Superior temporal gyrus (tissue), 1 donor: Measurements from ENCODE around the gene ASCC1.

Experiments
- DNase-seq: peaks from one replicate; pipeline ENCODE4 v3.0.0-alpha.2; 2016; ENCODE audit errors: extremely low spot score

The ASCC1 gene, protein sequence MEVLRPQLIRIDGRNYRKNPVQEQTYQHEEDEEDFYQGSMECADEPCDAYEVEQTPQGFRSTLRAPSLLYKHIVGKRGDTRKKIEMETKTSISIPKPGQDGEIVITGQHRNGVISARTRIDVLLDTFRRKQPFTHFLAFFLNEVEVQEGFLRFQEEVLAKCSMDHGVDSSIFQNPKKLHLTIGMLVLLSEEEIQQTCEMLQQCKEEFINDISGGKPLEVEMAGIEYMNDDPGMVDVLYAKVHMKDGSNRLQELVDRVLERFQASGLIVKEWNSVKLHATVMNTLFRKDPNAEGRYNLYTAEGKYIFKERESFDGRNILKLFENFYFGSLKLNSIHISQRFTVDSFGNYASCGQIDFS

DNA sequence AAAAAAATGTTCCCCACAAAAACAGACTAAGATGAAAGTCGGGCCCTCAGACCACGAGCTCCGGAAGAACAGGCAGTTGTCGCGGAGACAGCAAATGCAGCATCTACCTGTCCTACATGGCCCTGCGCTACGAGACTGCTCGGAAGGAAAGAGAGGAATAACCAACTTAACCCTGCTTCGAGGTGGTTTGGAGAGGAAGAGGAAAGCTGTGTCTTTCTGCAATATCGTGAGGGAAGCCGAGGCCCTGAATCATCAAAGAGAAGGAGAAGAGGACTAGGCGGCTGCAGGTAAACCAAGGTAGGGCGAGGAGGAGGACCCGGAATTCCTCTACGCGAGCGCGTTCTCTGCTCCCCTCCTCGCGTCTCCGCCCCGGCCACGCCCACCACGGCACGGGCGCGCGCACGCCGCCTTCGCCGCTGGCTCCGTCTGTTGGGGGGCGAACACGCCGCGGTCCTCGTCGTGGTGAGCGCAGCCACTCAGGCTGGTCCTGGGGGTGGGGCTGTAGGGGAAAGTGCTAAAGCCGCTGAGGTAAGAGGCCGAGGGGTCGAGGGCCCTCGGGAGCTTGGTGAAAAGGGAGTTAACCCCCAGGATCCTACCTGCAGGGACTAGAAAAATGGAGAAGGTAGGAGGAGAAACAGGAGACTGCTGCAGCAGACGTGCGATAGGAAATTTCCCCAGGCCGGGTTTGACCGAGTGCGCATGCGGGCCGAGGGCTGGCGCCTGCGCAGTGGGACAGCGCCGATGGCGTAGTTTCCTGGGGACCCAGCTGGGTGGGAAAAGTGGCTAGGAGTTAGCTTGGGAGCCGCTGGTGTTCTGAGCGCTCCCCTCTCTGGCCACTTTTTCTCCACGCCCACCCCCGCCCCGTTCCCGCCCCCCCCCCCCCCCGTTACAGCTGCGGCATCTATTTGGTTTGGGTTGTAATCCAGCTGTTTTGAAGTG is at the start of gene ASCC1, which contains the start of gene ANAPC16:
Gene ASCC1 (minus strand): TSS at position 666 of the 939 bp plus-strand sequence. CDS start 2,978 bp downstream, outside the sequence.
Gene ANAPC16 (plus strand): TSS at position 402 of the 939 bp plus-strand sequence. CDS start 7,903 bp downstream, outside the sequence.
- DNase-seq: peak; percentile 96

DNA sequence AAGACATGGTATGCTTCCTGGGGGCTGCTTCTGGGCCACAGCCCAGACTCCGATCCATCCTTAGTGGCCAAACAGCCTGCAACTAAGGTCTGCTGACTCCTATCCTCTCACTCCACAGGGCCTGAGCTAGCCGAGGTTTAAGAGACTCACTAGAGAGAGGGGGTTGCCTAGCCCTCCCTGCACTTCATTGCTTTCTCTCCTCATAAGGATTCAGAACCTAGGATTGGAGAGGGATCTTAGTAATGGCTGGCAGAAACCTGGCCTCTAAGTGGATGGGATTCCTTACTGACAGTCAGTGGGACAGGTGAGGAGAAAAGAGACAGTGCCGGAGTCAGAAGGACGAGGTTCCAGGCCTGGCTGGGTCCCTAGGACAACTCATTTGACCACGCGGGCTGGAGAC is 49.4 kb upstream of the ASCC1 start:
- no peak for DNase-seq

GRCh38 chr10:72264536-72264935 is 48.5 kb upstream of the ASCC1 start:
- no peak for DNase-seq

GRCh38 chr10:72263613-72264241 is 47.7 kb upstream of the ASCC1 start:
- DNase-seq: no peak

DNA sequence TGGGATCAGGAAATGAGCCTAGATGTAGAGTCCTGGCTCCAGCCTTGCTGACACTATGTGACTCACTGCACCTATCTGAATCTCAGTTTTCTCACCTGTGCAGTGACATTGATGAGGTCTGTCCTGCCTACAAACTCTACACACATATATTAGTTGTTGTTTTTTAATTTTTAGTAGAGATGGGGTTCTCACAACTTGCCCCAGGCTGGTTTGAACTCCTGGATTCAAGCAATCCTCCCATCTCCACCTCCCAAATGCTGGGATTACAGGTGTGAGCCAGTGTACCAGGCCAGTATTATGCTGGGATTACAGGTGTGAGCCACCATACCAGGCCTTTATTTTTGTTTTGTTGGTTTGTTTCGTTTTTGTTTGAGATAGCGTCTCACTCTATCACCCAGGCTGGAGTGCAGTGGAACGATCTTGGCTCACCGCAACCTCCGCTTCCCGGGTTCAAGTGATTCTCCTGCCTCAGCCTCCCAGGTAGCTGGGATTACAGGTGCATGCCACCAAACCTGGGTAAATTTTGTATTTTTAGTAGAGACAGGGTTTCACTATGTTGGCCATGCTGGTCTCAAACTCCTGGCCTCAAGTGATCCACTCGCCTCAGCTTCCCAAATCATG is 45.8 kb upstream of the ASCC1 start:
- no peak for DNase-seq

DNA sequence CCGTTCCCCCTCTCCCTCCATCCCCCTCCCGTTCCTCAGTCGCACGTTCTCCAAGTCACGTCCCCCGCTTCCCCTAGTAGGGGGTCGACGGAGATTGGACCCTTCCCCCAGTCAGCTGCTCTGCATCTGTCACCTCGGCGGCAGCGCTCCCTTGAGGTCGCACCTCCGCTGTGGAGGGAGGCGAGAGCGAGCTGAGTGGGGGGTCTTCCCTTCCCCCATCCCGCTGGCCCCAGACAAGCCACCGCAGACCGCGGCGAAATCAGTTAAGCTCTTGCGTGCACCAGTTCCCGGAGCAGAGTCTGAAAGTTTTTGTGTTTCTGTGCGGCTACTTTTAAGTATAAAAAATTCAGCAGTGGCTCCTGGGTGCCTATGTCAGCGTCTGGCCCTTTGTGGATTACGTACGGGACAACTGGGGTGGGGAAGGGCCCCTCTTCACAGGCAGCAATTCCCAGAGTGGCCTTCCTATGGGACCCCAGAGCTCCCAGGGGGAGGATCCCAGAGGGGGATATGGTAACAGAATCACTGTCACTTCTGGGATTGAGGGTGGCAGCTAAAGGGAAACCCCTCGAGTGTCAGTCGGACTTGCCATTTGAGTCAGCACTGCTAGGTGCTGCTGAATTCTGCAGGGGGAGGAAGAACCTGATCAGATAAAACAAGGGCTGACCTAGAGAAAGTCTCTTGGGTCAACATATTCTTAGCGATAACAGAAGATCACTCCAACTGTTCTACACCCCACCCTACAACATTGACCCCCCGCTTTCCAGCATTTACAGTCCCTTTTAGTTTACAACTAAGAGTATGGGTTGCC is 45.1 kb upstream of the ASCC1 start:
- peak; percentile 53 for DNase-seq

DNA sequence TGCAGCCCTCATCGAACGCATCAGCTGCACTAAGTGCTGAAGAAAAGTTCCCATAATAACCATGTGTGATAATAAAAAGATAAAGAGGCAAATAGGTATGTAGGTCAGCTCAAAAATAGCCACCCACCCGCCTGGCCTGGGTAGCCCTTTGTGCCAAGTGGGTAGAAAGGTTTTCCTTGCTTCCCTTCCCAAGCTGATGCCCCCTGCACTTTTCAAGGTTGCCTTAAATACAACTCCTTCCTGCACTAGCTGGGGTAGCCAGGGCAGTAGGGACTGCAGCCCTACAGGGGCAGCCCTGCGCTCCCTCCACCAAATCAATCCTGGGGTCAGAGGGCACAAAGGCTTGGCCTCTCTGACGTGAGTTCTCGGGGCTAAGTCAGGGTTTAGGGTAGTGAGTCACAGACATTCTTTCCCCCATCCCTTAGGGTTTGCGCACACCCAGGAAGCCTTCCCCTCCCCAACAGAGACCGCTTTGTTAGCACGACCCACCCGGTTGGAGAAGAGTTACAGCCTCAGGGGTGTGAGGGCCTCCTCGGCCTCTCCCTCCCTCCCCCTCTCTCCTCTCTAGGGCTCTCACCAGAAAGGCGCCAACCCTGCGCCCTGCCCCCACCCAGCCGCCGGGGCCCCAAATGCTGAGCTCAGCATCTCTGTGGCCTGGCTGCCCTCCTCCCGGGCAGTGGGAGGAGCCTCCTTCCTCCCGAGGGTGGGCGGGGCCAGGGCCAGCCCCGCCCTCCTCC is 44.3 kb upstream of the ASCC1 start:
- DNase-seq: peak; percentile 84

DNA sequence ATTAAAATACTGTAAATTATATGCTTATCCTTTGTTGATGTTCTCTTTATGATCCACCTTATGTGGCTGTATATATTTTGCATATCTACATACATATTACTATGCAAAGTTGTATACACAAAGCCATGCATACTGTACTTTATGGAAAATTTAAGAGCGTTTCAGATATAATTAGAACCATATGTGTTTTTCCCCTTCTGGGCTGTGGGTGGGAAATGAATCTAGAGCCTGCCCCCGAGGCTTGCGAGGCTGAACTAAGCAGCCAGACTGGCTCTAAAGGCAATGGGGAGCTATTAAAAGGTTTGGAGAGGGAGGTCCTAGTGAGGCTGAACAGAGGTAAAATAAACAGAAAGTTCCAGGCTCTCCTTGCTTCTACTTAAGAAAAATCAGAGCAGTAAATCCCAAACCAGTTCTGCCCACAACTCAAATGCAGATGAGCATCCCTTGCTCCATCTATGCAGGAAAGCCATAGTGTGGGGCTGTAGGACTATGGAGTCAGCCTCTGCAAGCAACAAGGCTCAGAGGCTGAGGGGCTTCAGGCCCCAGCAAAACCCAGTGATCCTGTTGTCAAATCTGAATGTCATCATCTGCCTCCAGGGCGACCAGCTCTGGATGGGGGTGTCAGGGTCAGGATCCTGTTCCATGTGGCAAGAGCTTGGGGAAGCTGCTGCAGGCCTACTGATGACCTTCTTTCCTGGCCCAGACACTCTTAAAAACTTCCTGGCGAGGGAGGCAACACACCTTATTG is 43.6 kb upstream of the ASCC1 start:
- DNase-seq: peak; percentile 70

DNA sequence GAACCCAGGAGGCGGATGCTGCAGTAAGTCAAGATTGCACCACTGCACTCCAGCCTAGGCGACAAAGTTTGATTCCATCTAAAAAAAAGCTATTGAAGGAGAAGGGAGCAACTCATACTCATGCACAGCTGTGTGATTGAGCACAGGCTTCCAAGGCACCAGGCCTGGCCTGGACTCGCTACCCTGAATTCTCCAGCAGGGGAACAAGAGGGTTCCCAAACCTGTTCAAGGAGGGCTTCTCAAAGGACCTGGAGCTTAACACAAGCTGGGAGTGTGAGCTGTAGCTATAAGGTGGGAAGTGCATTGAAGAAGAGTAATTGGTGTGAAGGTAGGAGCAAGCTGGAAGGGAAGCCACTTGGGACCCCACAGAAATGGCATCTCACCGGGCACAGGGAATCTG is 42.5 kb upstream of the ASCC1 start:
- DNase-seq: no peak

DNA sequence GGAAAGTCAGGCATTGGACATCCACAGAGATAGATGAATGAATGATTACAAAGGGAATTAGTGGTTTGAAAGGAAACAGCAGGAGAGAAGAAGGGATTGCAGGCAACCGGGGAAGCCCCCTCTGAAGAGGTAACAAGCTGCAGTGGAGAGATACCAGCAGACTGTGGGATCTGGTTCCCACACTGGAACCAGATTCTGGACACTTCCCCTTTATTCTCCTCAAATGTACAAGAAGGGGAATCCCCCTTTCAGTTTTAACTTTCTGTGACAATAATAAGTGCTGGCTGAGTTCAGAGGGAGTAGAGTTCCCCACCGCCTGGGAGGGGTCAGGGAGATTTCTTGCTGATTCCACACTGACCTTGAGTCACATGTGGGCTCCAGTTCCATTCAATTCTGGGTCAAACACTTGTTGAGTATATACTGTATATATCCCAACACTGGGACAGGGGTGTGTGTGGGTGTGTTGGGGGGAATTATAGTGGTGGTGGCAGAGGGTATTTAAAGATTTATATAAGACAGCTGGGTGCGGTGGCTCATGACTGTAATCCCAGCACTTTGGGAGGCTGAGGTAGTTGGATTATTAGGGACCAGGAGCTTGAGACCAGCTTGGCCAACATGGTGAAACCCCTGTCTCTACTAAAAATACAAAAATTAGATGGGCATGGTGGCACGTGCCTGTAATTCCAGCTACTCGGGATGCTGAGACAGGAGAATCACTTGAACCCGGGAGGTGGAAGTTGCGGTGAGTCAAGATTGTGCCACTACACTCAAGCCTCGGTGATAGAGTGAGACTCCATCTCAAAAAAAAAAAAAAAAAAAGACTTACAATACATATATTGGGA is 41.2 kb upstream of the ASCC1 start:
- DNase-seq: peak; percentile 45

- DNase-seq: peak; percentile 76
These were observed 40.1 kb upstream of the ASCC1 start for GRCh38 chr10:72255977-72256729.

DNA sequence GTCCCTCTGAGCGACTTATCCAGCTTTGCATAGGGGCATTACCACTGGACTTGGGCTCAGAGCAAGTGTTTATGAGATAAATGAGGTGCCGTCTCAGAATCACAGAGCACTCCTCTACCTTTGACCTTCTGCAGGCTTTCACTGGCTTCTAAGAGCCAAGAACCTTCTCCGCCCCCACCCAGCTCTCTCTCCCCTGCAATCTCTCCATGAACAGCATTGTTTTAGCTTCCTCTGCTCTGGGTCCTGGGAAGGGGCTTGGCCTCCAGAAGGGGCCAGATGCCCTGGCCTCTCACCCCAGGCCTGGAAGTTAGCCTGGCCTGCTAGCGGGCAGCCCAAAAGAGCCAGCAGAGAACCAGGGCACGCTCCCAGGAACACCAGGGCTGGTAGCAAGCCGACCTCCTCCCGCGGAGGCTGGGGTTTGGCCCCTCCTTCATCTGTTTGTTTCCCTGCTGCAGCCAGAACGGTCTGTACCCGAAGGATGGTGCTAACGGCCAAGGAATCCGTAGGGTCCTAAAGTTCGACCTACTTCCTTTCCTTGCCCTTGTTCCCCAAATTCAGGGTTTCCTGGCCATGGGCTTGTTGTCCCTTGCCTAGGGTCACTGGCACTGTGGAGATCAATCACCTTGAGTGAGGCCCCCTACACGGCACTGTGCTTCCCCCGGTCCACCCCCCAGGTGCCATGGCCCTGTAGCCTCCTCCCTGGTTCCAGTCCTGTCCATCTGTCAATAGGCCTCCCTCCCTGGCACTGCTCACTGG is 38.9 kb upstream of the ASCC1 start:
- peak; percentile 97 for DNase-seq

GRCh38 chr10:72253578-72253977 is 37.5 kb upstream of the ASCC1 start:
- DNase-seq: peak; percentile 17

- DNase-seq: peak; percentile 43
These were observed 36.9 kb upstream of the ASCC1 start for GRCh38 chr10:72252972-72253371.

- DNase-seq: peak; percentile 9
These were observed 35.6 kb upstream of the ASCC1 start for GRCh38 chr10:72251635-72252034.

DNA sequence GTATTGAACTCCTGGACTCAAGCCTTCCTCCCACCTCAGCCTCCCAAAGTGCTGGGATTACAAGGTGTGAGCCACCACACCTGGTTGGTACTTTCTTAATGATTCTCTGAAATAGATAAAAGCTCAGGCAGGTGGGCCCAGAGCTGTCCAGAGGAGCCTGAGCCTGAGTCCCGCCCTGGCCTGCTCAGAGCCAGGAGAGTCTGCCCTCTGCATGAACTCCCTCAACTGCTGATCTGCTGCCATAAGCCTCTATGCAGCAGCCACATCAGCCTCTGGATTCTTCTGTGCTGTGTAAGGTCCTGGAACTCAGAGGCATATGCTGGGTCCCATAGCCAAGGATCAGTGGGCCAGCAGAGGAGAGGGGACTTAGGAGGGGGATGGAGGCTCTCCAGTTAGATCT is 34.6 kb upstream of the ASCC1 start:
- peak; percentile 8 for DNase-seq
